ENCODE measurements around the gene AFP. TPM values are rescaled to one million over a fixed set of nuclear protein-coding genes. Genes with fewer than 3 reads are reported as not detected.

AFP gene
- polyA plus RNA-seq, 3 donors: not detected

DNA sequence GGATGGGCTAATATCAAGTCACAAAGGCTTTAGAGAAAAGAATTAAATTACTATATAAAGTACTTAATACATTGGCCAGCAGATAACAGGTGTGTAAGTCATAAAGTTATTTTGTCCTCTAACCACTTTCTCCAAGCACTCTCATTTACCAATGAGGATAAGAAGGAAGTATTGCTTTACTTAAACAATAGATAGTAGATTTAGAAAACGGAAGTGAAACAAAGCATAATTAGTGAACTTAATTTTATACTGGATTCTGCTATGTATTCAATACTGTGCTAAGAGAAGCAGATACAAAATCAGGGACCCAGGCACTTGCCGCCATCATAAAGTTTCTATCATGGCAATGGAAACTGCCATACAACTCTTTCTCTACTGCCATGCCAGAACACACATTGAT, 69.5 kb downstream of the AFP start:
- H3K4me3 ChIP-seq (replicated peaks in 1 of 3; ENCODE audit: low read depth in 2 of 3, low read length in 3 of 3): no peak overlapping the region
- TF ChIP-seq, protein P1, sequence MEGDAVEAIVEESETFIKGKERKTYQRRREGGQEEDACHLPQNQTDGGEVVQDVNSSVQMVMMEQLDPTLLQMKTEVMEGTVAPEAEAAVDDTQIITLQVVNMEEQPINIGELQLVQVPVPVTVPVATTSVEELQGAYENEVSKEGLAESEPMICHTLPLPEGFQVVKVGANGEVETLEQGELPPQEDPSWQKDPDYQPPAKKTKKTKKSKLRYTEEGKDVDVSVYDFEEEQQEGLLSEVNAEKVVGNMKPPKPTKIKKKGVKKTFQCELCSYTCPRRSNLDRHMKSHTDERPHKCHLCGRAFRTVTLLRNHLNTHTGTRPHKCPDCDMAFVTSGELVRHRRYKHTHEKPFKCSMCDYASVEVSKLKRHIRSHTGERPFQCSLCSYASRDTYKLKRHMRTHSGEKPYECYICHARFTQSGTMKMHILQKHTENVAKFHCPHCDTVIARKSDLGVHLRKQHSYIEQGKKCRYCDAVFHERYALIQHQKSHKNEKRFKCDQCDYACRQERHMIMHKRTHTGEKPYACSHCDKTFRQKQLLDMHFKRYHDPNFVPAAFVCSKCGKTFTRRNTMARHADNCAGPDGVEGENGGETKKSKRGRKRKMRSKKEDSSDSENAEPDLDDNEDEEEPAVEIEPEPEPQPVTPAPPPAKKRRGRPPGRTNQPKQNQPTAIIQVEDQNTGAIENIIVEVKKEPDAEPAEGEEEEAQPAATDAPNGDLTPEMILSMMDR (IDR thresholded peaks at IDR 0.05): no peak
- H3K27ac ChIP-seq (ENCODE audit: low read depth in 1 of 2, low read length in 2 of 2): no peak overlapping the region
- no peaks in the 10 kb centered on the region for H4K20me1 ChIP-seq (ENCODE audit: insufficient read depth, low read length)
- H3K4me1 ChIP-seq (ENCODE audit: control insufficient read depth in 1 of 2, insufficient read depth in 2 of 2, low read length in 2 of 2): no peaks in the 10 kb centered on the region
- H3K4me2 ChIP-seq (replicated peaks; ENCODE audit: extremely low read depth, low read length, poor library complexity, severe bottlenecking): no peak overlapping the region
- H3K36me3 Mint-ChIP-seq: no peaks in the 10 kb centered on the region
- no peaks in the 10 kb centered on the region for H3K36me3 ChIP-seq (replicated peaks in 1 of 2; ENCODE audit: control insufficient read depth in 1 of 2, insufficient read depth in 2 of 2, low read length in 2 of 2)
- no peak for DNase-seq
- no peaks in the 10 kb centered on the region for H3K79me2 ChIP-seq (ENCODE audit: insufficient read depth, low read length)
- H3K4me1 Mint-ChIP-seq: no peaks in the 10 kb centered on the region
- intact Hi-C loops (cut with micrococcal nuclease): no loop called here
- no CpG with 5 or more reads among the region's 2 CpGs for WGBS (ENCODE audit: insufficient coverage)
- H2AFZ ChIP-seq (ENCODE audit: insufficient read depth, low read depth, low read length, poor library complexity, severe bottlenecking): no peak overlapping the region
- no peak overlapping the region for H3K27ac Mint-ChIP-seq
- H3K27me3 ChIP-seq (ENCODE audit: control insufficient read depth in 2 of 2, insufficient read depth in 2 of 2, low read length in 2 of 2): no peaks in the 10 kb centered on the region
- H3K9me3 Mint-ChIP-seq: no peaks in the 10 kb centered on the region
- no peaks in the 10 kb centered on the region for H3K9me3 ChIP-seq (replicated peaks in 1 of 2; ENCODE audit: control insufficient read depth in 1 of 2, insufficient read depth in 1 of 2, low read length in 2 of 2)
- H3K9ac ChIP-seq (ENCODE audit: insufficient read depth, low read length, poor library complexity, severe bottlenecking): no peak overlapping the region
- H3K27me3 Mint-ChIP-seq (ENCODE audit: low read depth in 3 of 3): peaks cover 0 to 2% (median 0%) of the 10 kb centered on the region in 3 donors
- no peak overlapping the region for H3K4me3 Mint-ChIP-seq

Other genes with a start within 250 kb of the AFP start
- gene ANKRD17, start 177.4 kb upstream of the AFP start, polyA plus RNA-seq: 10 to 100 TPM in 1 of 3 donors, 1 to 10 TPM in 2; 5.3 to 18.9 (median 9.0) TPM
- gene ALB, start 31.9 kb upstream of the AFP start, polyA plus RNA-seq: not detected
- not detected for gene AFM, start 45.5 kb downstream of the AFP start, polyA plus RNA-seq
- gene RASSF6, start 184.2 kb downstream of the AFP start, polyA plus RNA-seq: not detected

Measured in CD14-positive monocyte (primary cell).